ENCODE results near the gene XIRP1. TPM values are rescaled to one million over a fixed set of nuclear protein-coding genes. Genes with fewer than 3 reads are reported as not detected.
A peak's percentile ranks its signal among the peaks of the same experiment; 100 is the strongest.

Gene XIRP1
- total and polyA plus RNA-seq, 5 donors from 2014 or later: not detected

- Mint-ChIP-seq H3K27me3 (no peaks in the 10 kb centered on the region), H3K9me3 (peaks cover 0 to 2% (median 0%) of the 10 kb centered on the region in 7 donors), H3K4me3 (no peak overlapping the region), H3K36me3 (no peaks in the 10 kb centered on the region), H3K27ac (peak overlapping the region; percentile 3 to 77 (median 74)), H3K4me1 (peaks cover 0 to 6% (median 2%) of the 10 kb centered on the region in 4 donors)
- Histone ChIP-seq H3K4me1 (ENCODE audit: control insufficient read depth, insufficient read depth, low read length, poor library complexity, severe bottlenecking) (no peaks in the 10 kb centered on the region), H3K27me3 (ENCODE audit: control insufficient read depth, insufficient read depth, low read length) (no peaks in the 10 kb centered on the region), H3K27ac (ENCODE audit: insufficient read depth, low read length, poor library complexity, severe bottlenecking) (no peak overlapping the region), H3K9me3 (ENCODE audit: control insufficient read depth in 2 of 2, low read length in 2 of 2) (no peaks in the 10 kb centered on the region), H3K4me3 (ENCODE audit: low read depth, low read length) (no peak overlapping the region), H3K36me3 (ENCODE audit: control insufficient read depth, insufficient read depth, low read length) (no peaks in the 10 kb centered on the region)
- ATAC-seq (ENCODE audit: low read depth in 2 of 2) (no peak), DNase-seq (no peak)
Observed at GRCh38 chr3:39189150-39189958, 3.0 kb downstream of the XIRP1 start.

GRCh38 chr3:39188271-39189149 lies 3.9 kb downstream of the XIRP1 start:
- DNase-seq: no peak

GRCh38 chr3:39187372-39188155 lies 4.8 kb downstream of the XIRP1 start:
- Mint-ChIP-seq H3K4me1 (peaks cover 0 to 6% (median 3%) of the 10 kb centered on the region in 4 donors), H3K36me3 (no peaks in the 10 kb centered on the region), H3K4me3 (no peak overlapping the region), H3K27ac (no peak overlapping the region), H3K27me3 (no peaks in the 10 kb centered on the region), H3K9me3 (peaks cover 0 to 2% (median 0%) of the 10 kb centered on the region in 7 donors)
- Histone ChIP-seq H3K27ac (ENCODE audit: insufficient read depth, low read length, poor library complexity, severe bottlenecking) (no peak overlapping the region), H3K27me3 (ENCODE audit: control insufficient read depth, insufficient read depth, low read length) (no peaks in the 10 kb centered on the region), H3K4me1 (ENCODE audit: control insufficient read depth, insufficient read depth, low read length, poor library complexity, severe bottlenecking) (no peaks in the 10 kb centered on the region), H3K4me3 (ENCODE audit: low read depth, low read length) (no peak overlapping the region), H3K9me3 (ENCODE audit: control insufficient read depth in 2 of 2, low read length in 2 of 2) (no peaks in the 10 kb centered on the region), H3K36me3 (ENCODE audit: control insufficient read depth, insufficient read depth, low read length) (no peaks in the 10 kb centered on the region)
- DNase-seq (no peak), ATAC-seq (ENCODE audit: low read depth in 2 of 2) (no peak)

More at GRCh38 chr3:39188271-39189149, 3.9 kb downstream of the XIRP1 start:
- Mint-ChIP-seq H3K27me3 (no peaks in the 10 kb centered on the region), H3K4me3 (no peak overlapping the region), H3K36me3 (no peaks in the 10 kb centered on the region), H3K9me3 (peaks cover 0 to 2% (median 0%) of the 10 kb centered on the region in 7 donors), H3K27ac (peak overlapping the region in 1 of 3 donors; percentile 42), H3K4me1 (peaks cover 0 to 6% (median 2%) of the 10 kb centered on the region in 4 donors)
- Histone ChIP-seq H3K4me1 (ENCODE audit: control insufficient read depth, insufficient read depth, low read length, poor library complexity, severe bottlenecking) (no peaks in the 10 kb centered on the region), H3K9me3 (ENCODE audit: control insufficient read depth in 2 of 2, low read length in 2 of 2) (no peaks in the 10 kb centered on the region), H3K27ac (ENCODE audit: insufficient read depth, low read length, poor library complexity, severe bottlenecking) (no peak overlapping the region), H3K27me3 (ENCODE audit: control insufficient read depth, insufficient read depth, low read length) (no peaks in the 10 kb centered on the region), H3K36me3 (ENCODE audit: control insufficient read depth, insufficient read depth, low read length) (no peaks in the 10 kb centered on the region), H3K4me3 (ENCODE audit: low read depth, low read length) (no peak overlapping the region)
- no peak for ATAC-seq (ENCODE audit: low read depth in 2 of 2)

- Histone ChIP-seq H3K4me3 (ENCODE audit: low read depth, low read length) (no peak overlapping the region), H3K36me3 (ENCODE audit: control insufficient read depth, insufficient read depth, low read length) (no peaks in the 10 kb centered on the region), H3K9me3 (ENCODE audit: control insufficient read depth in 2 of 2, low read length in 2 of 2) (no peaks in the 10 kb centered on the region), H3K27me3 (ENCODE audit: control insufficient read depth, insufficient read depth, low read length) (no peaks in the 10 kb centered on the region), H3K4me1 (ENCODE audit: control insufficient read depth, insufficient read depth, low read length, poor library complexity, severe bottlenecking) (no peaks in the 10 kb centered on the region), H3K27ac (ENCODE audit: insufficient read depth, low read length, poor library complexity, severe bottlenecking) (no peak overlapping the region)
- ATAC-seq (ENCODE audit: low read depth in 2 of 2) (no peak), DNase-seq (no peak)
- Mint-ChIP-seq H3K4me1 (peaks cover 0 to 6% (median 3%) of the 10 kb centered on the region in 4 donors), H3K27ac (no peak overlapping the region), H3K36me3 (no peaks in the 10 kb centered on the region), H3K4me3 (peak overlapping the region in 1 of 4 donors; percentile 21), H3K27me3 (no peaks in the 10 kb centered on the region), H3K9me3 (peaks cover 0 to 2% (median 0%) of the 10 kb centered on the region in 7 donors)
Observed at GRCh38 chr3:39186692-39187151, 5.7 kb downstream of the XIRP1 start.

- no peak for ATAC-seq (ENCODE audit: low read depth in 2 of 2)
- H3K9me3 Mint-ChIP-seq: peaks cover 0 to 2% (median 0%) of the 10 kb centered on the region in 7 donors
- H3K4me1 Mint-ChIP-seq: peaks cover 4 to 9% (median 6%) of the 10 kb centered on the region in 4 donors
- no peaks in the 10 kb centered on the region for H3K27me3 Mint-ChIP-seq
- Histone ChIP-seq H3K27ac (ENCODE audit: insufficient read depth, low read length, poor library complexity, severe bottlenecking) (no peak overlapping the region), H3K4me3 (ENCODE audit: low read depth, low read length) (no peak overlapping the region), H3K36me3 (ENCODE audit: control insufficient read depth, insufficient read depth, low read length) (no peaks in the 10 kb centered on the region), H3K27me3 (ENCODE audit: control insufficient read depth, insufficient read depth, low read length) (no peaks in the 10 kb centered on the region), H3K4me1 (ENCODE audit: control insufficient read depth, insufficient read depth, low read length, poor library complexity, severe bottlenecking) (peaks cover 4% of the 10 kb centered on the region), H3K9me3 (ENCODE audit: control insufficient read depth in 2 of 2, low read length in 2 of 2) (no peaks in the 10 kb centered on the region)
- no peak overlapping the region for H3K4me3 Mint-ChIP-seq
- no peaks in the 10 kb centered on the region for H3K36me3 Mint-ChIP-seq
- no peak overlapping the region for H3K27ac Mint-ChIP-seq
- no peak for DNase-seq
Observed at GRCh38 chr3:39185959-39186691, 6.3 kb downstream of the XIRP1 start.

- Histone ChIP-seq H3K27ac (ENCODE audit: insufficient read depth, low read length, poor library complexity, severe bottlenecking) (no peak overlapping the region), H3K36me3 (ENCODE audit: control insufficient read depth, insufficient read depth, low read length) (no peaks in the 10 kb centered on the region), H3K9me3 (ENCODE audit: control insufficient read depth in 2 of 2, low read length in 2 of 2) (no peaks in the 10 kb centered on the region), H3K27me3 (ENCODE audit: control insufficient read depth, insufficient read depth, low read length) (no peaks in the 10 kb centered on the region), H3K4me1 (ENCODE audit: control insufficient read depth, insufficient read depth, low read length, poor library complexity, severe bottlenecking) (peaks cover 10% of the 10 kb centered on the region), H3K4me3 (ENCODE audit: low read depth, low read length) (no peak overlapping the region)
- Mint-ChIP-seq H3K36me3 (no peaks in the 10 kb centered on the region), H3K4me3 (no peak overlapping the region), H3K27me3 (no peaks in the 10 kb centered on the region), H3K9me3 (peaks cover 0 to 2% (median 0%) of the 10 kb centered on the region in 7 donors), H3K27ac (peak overlapping the region in 1 of 3 donors; percentile 31), H3K4me1 (peaks cover 4 to 13% (median 9%) of the 10 kb centered on the region in 4 donors)
- ATAC-seq (ENCODE audit: low read depth in 2 of 2): no peak
- no peak for DNase-seq
Observed at GRCh38 chr3:39185326-39185958, 7.0 kb downstream of the XIRP1 start.

All from CD4-positive, CD25-positive, alpha-beta regulatory T cell (primary cell).